IPS-NIHi11 (cell line): ENCODE results near the gene RXRA.
A peak's percentile ranks its signal among the peaks of the same experiment; 100 is the strongest.
"Not testable (repeated sequence)": the region's sequence is repeated elsewhere in the genome, so short reads cannot be mapped to it uniquely, and the experiment has no call there.

ENCODE experiments used
- DNase-seq: peaks from one replicate; pipeline ENCODE4 v3.0.0; 2012; ENCODE audit warnings: mixed read lengths, low spot score

Gene RXRA

GRCh38 chr9:134293611-134294152, 32.6 kb upstream of the RXRA start:
- peak; percentile 66 for DNase-seq

GRCh38 chr9:134294153-134295071, 31.8 kb upstream of the RXRA start:
- no peak for DNase-seq

GRCh38 chr9:134295101-134295745, 31.0 kb upstream of the RXRA start:
- DNase-seq, result peak; percentile 58

- DNase-seq, result no peak
Observed at GRCh38 chr9:134295746-134296250, 30.5 kb upstream of the RXRA start.

GRCh38 chr9:134296301-134297082, 29.8 kb upstream of the RXRA start:
- DNase-seq, result no peak

- no peak for DNase-seq
Observed at GRCh38 chr9:134297083-134297410, 29.2 kb upstream of the RXRA start.

GRCh38 chr9:134297576-134297975, 28.7 kb upstream of the RXRA start:
- no peak for DNase-seq

- DNase-seq, result no peak
Observed at GRCh38 chr9:134298000-134298399, 28.3 kb upstream of the RXRA start.

GRCh38 chr9:134299068-134299467, 27.2 kb upstream of the RXRA start:
- DNase-seq, result no peak

- no peak for DNase-seq
Observed at GRCh38 chr9:134299883-134300282, 26.4 kb upstream of the RXRA start.

- no peak for DNase-seq
Observed at GRCh38 chr9:134301387-134302129, 24.7 kb upstream of the RXRA start.

GRCh38 chr9:134302130-134302817, 24.0 kb upstream of the RXRA start:
- DNase-seq, result no peak

- no peak for DNase-seq
Observed at GRCh38 chr9:134303601-134304000, 22.7 kb upstream of the RXRA start.

- no peak for DNase-seq
Observed at GRCh38 chr9:134304261-134304660, 22.0 kb upstream of the RXRA start.

- DNase-seq, result no peak
Observed at GRCh38 chr9:134304690-134305089, 21.6 kb upstream of the RXRA start.

GRCh38 chr9:134305533-134305932, 20.7 kb upstream of the RXRA start:
- DNase-seq, result no peak

GRCh38 chr9:134306042-134306441, 20.2 kb upstream of the RXRA start:
- DNase-seq, result not testable (repeated sequence)

- no peak for DNase-seq
Observed at GRCh38 chr9:134306636-134307600, 19.3 kb upstream of the RXRA start.
